Fibroblast of mammary gland (primary cell): ENCODE data around the gene LRRC7.

ENCODE experiments used
- DNase-seq: peaks from one replicate; pipeline ENCODE4 v3.0.0-alpha.2; 2010; ENCODE audit warnings: low read depth
- H3K4me3 ChIP-seq: 2 replicates; pipeline ENCODE4 v1.5.1; 2011; ENCODE audit warnings: low read depth, mild to moderate bottlenecking, low read length, moderate library complexity; ENCODE audit not compliant: control insufficient read depth
- CTCF ChIP-seq: conservative IDR thresholded peaks from 2 replicates; pipeline ENCODE4 v1.5.1; 2011; ENCODE audit warnings: low read depth, low read length, inconsistent platforms; ENCODE audit not compliant: control insufficient read depth, insufficient read depth

The LRRC7 gene

GRCh38 chr1:70057500-70057899 is 489.8 kb downstream of the LRRC7 start:
- no peak for DNase-seq
- H3K4me3 ChIP-seq, result no peak overlapping the region
- no peak for TF ChIP-seq CTCF

GRCh38 chr1:70061231-70061630 is 493.5 kb downstream of the LRRC7 start:
- no peak for DNase-seq
- TF ChIP-seq CTCF, result no peak
- no peak overlapping the region for H3K4me3 ChIP-seq

GRCh38 chr1:70063861-70064260 is 496.1 kb downstream of the LRRC7 start:
- no peak for TF ChIP-seq CTCF
- H3K4me3 ChIP-seq, result no peak overlapping the region
- DNase-seq, result no peak

GRCh38 chr1:70066711-70067110 is 499.0 kb downstream of the LRRC7 start:
- no peak overlapping the region for H3K4me3 ChIP-seq
- no peak for TF ChIP-seq CTCF
- no peak for DNase-seq

- H3K4me3 ChIP-seq, result no peak overlapping the region
- peak; percentile 84 for DNase-seq
- no peak for TF ChIP-seq CTCF
Measured at GRCh38 chr1:70071601-70072000, 503.9 kb downstream of the LRRC7 start.

- H3K4me3 ChIP-seq, result no peak overlapping the region
- no peak for TF ChIP-seq CTCF
- DNase-seq, result peak; percentile 72
Measured at GRCh38 chr1:70072231-70072751, 504.6 kb downstream of the LRRC7 start.

GRCh38 chr1:70075761-70076160 is 508.0 kb downstream of the LRRC7 start:
- no peak overlapping the region for H3K4me3 ChIP-seq
- TF ChIP-seq CTCF, result no peak
- no peak for DNase-seq
